ENCODE measurements around the gene NR4A1. TPM values are rescaled to one million over a fixed set of nuclear protein-coding genes. Genes with fewer than 3 reads are reported as not detected.

Gene NR4A1
- total RNA-seq, 1 donor from 2014 or later: 55.5 TPM

- Histone ChIP-seq H3K9me3 (replicated peaks) (no peaks in the 10 kb centered on the region), H3K4me1 (peaks cover 100% of the 10 kb centered on the region), H3K4me3 (peak overlapping the region; percentile 65), H3K27me3 (ENCODE audit: low read depth) (no peaks in the 10 kb centered on the region), H3K36me3 (no peaks in the 10 kb centered on the region), H3K27ac (replicated peaks) (peak overlapping the region; percentile 96)
- intact Hi-C loops (cut with micrococcal nuclease): no loop called here
- peak; percentile 87 for DNase-seq
- no peak for TF ChIP-seq CTCF (IDR thresholded peaks at IDR 0.05; ENCODE audit: borderline replicate concordance)
Measured at GRCh38 chr12:52044292-52044983, 6.8 kb upstream of the NR4A1 start.

- no peaks in the 10 kb centered on the region for H3K27me3 ChIP-seq (ENCODE audit: low read depth)
- intact Hi-C loops (cut with micrococcal nuclease): no loop called here
- peak overlapping the region; percentile 65 for H3K4me3 ChIP-seq
- H3K4me1 ChIP-seq: peaks cover 100% of the 10 kb centered on the region
- no peaks in the 10 kb centered on the region for H3K9me3 ChIP-seq (replicated peaks)
- no peak for DNase-seq
- H3K36me3 ChIP-seq: no peaks in the 10 kb centered on the region
- peak overlapping the region; percentile 96 for H3K27ac ChIP-seq (replicated peaks)
- TF ChIP-seq CTCF (IDR thresholded peaks at IDR 0.05; ENCODE audit: borderline replicate concordance): no peak
Measured at GRCh38 chr12:52045794-52046199, 5.4 kb upstream of the NR4A1 start.

- Histone ChIP-seq H3K27me3 (ENCODE audit: low read depth) (no peaks in the 10 kb centered on the region), H3K4me3 (peak overlapping the region; percentile 65), H3K4me1 (peaks cover 98% of the 10 kb centered on the region), H3K9me3 (replicated peaks) (no peaks in the 10 kb centered on the region), H3K36me3 (no peaks in the 10 kb centered on the region), H3K27ac (replicated peaks) (peak overlapping the region; percentile 96)
- intact Hi-C loops (cut with micrococcal nuclease): no loop called here
- no peak for DNase-seq
- no peak for TF ChIP-seq CTCF (IDR thresholded peaks at IDR 0.05; ENCODE audit: borderline replicate concordance)
Measured at GRCh38 chr12:52046859-52047258, 4.4 kb upstream of the NR4A1 start.

GRCh38 chr12:52049286-52049685, 2.0 kb upstream of the NR4A1 start:
- Histone ChIP-seq H3K27ac (replicated peaks) (peak overlapping the region; percentile 99), H3K9me3 (replicated peaks) (no peaks in the 10 kb centered on the region), H3K27me3 (ENCODE audit: low read depth) (no peaks in the 10 kb centered on the region), H3K4me1 (peaks cover 97% of the 10 kb centered on the region), H3K36me3 (no peaks in the 10 kb centered on the region), H3K4me3 (no peak overlapping the region)
- DNase-seq: no peak
- no peak for TF ChIP-seq CTCF (IDR thresholded peaks at IDR 0.05; ENCODE audit: borderline replicate concordance)
- intact Hi-C loops (cut with micrococcal nuclease): no loop called here

- intact Hi-C loops (cut with micrococcal nuclease): no loop called here
- no peak for DNase-seq
- peak overlapping the region; percentile 77 for H3K4me3 ChIP-seq
- H3K27ac ChIP-seq (replicated peaks): peak overlapping the region; percentile 99
- H3K9me3 ChIP-seq (replicated peaks): no peaks in the 10 kb centered on the region
- peaks cover 4% of the 10 kb centered on the region for H3K36me3 ChIP-seq
- TF ChIP-seq CTCF (IDR thresholded peaks at IDR 0.05; ENCODE audit: borderline replicate concordance): no peak
- peaks cover 97% of the 10 kb centered on the region for H3K4me1 ChIP-seq
- H3K27me3 ChIP-seq (ENCODE audit: low read depth): no peaks in the 10 kb centered on the region
Measured at GRCh38 chr12:52049688-52050087, 1.6 kb upstream of the NR4A1 start.

Data from left ventricle myocardium inferior (tissue), 1 donor.